ENCODE results near the gene PTPRM. TPM values are rescaled to one million over a fixed set of nuclear protein-coding genes. Genes with fewer than 3 reads are reported as not detected.

Gene PTPRM
- total RNA-seq, 1 experiment from 2014 or later = 45.6 TPM

DNA sequence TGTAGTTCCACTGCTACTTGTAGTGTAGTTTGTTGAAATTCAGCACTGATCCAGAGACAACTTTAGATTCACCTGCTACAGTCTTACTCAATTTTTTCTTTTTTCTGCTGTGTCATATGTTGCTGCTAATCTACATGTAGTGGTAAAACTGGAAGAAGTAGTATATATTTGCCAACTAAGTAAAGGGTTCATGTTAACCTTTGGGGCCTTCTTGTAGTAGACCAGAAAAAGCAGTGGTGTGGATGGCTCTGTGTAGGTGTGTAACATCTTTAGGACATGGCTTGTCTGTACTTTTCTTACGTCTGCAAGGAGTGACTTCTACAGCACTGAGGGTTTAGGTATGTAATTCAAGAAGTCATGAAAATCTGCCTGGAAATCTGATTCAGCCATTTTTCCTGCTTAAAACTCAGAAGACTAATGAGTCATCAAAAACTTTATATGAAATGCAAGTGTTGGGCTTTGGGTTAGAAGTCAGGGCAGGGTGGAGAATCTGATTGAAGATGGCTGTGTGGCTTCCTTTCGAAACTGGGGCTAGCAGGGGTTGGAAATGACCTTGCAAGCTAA is 8.4 kb downstream of the PTPRM start:
- H4K20me1 ChIP-seq (ENCODE audit: low read length) = no peaks in the 10 kb centered on the region
- H3F3A ChIP-seq (ENCODE audit: low read length, unreplicated experiment) = no peaks in the 10 kb centered on the region
- CTCF ChIA-PET = interaction anchor here (1.7 kb wide), 1 partner anchor 9 kb away, joined by 15 read pairs; the partner anchor contains the start of gene PTPRM
- H3K79me2 ChIP-seq (ENCODE audit: low read length) = peaks cover 71% of the 10 kb centered on the region
- intact Hi-C loops (cut with micrococcal nuclease) = loop anchor here (2.0 to 10.0 kb wide), 2 partner anchors 61 to 799 kb away; no protein-coding TSS in a partner anchor
- peaks cover 66% of the 10 kb centered on the region for H3K4me1 ChIP-seq (ENCODE audit: insufficient read depth, low read length)
- H3K36me3 ChIP-seq (ENCODE audit: low read depth, low read length) = no peaks in the 10 kb centered on the region
- H2AFZ ChIP-seq (ENCODE audit: low read length) = peak overlapping the region; percentile 57
- no peaks in the 10 kb centered on the region for H3K9me3 ChIP-seq (ENCODE audit: low read length)
- ATAC-seq = peak; percentile 67
- H3K4me2 ChIP-seq (ENCODE audit: low read length) = peak overlapping the region; percentile 72
- DNase-seq = peak; percentile 83
- H3K9me2 ChIP-seq (replicated peaks; ENCODE audit: low read length) = no peaks in the 10 kb centered on the region
- peak overlapping the region; percentile 88 for H3K27ac ChIP-seq (ENCODE audit: low read length)
- peak overlapping the region; percentile 39 for H3K9ac ChIP-seq (ENCODE audit: low read length)
- peak overlapping the region; percentile 37; the same call in 1 of the 2 replicates for H3K4me3 ChIP-seq (ENCODE audit: low read length)
- POLR2A ChIA-PET (ENCODE audit: unreplicated experiment) = no interaction called here
- TF ChIP-seq EZH2 (IDR thresholded peaks at IDR 0.05; ENCODE audit: low read length, unreplicated experiment) (no peak), EZH2phosphoT487 (IDR thresholded peaks at IDR 0.05; ENCODE audit: borderline replicate concordance, low read length) (no peak)
- TF ChIP-seq, protein P1, sequence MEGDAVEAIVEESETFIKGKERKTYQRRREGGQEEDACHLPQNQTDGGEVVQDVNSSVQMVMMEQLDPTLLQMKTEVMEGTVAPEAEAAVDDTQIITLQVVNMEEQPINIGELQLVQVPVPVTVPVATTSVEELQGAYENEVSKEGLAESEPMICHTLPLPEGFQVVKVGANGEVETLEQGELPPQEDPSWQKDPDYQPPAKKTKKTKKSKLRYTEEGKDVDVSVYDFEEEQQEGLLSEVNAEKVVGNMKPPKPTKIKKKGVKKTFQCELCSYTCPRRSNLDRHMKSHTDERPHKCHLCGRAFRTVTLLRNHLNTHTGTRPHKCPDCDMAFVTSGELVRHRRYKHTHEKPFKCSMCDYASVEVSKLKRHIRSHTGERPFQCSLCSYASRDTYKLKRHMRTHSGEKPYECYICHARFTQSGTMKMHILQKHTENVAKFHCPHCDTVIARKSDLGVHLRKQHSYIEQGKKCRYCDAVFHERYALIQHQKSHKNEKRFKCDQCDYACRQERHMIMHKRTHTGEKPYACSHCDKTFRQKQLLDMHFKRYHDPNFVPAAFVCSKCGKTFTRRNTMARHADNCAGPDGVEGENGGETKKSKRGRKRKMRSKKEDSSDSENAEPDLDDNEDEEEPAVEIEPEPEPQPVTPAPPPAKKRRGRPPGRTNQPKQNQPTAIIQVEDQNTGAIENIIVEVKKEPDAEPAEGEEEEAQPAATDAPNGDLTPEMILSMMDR (conservative IDR thresholded peaks at IDR 0.05; ENCODE audit: low read depth, low read length) = no peak
- H3K27me3 ChIP-seq (ENCODE audit: low read length) = no peaks in the 10 kb centered on the region
- BruUV-seq (replicated peaks) = no TSS peak

DNA sequence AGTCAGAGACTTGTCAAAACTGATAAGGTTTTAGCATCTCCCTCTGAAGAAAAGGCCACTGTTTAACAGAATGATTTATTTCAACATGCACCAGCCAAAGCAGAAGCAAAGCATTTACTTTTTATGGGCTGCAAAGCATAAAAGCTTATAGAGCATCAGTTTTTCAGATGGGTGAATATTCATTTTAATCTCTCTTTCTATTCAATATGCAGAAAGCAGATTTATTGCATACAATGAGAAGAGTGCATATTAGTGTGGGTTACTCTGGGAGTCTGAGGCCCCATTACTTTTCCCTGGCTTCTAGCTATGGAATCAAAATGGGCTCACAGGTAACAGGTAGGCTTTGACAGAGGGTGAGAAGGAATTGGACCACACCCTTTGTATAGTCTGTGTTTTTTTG is 9.0 kb downstream of the PTPRM start:
- H3K27ac ChIP-seq (ENCODE audit: low read length) = peak overlapping the region; percentile 88
- ChIA-PET POLR2A (ENCODE audit: unreplicated experiment) (no interaction called here), CTCF (interaction anchor here (1.7 kb wide), 1 partner anchor 9 kb away, joined by 15 read pairs; the partner anchor contains the start of gene PTPRM)
- DNase-seq = no peak
- BruUV-seq (replicated peaks) = no TSS peak
- H3K9me2 ChIP-seq (replicated peaks; ENCODE audit: low read length) = no peaks in the 10 kb centered on the region
- peaks cover 71% of the 10 kb centered on the region for H3K79me2 ChIP-seq (ENCODE audit: low read length)
- peak overlapping the region; percentile 72 for H3K4me2 ChIP-seq (ENCODE audit: low read length)
- TF ChIP-seq, protein P1 (conservative IDR thresholded peaks at IDR 0.05; ENCODE audit: low read depth, low read length) = no peak
- no peak for TF ChIP-seq EZH2 (IDR thresholded peaks at IDR 0.05; ENCODE audit: low read length, unreplicated experiment)
- TF ChIP-seq EZH2phosphoT487 (IDR thresholded peaks at IDR 0.05; ENCODE audit: borderline replicate concordance, low read length) = no peak
- peak overlapping the region; percentile 57; the same call in 1 of the 2 replicates for H2AFZ ChIP-seq (ENCODE audit: low read length)
- intact Hi-C loops (cut with micrococcal nuclease) = loop anchor here (2.0 to 10.0 kb wide), 2 partner anchors 61 to 799 kb away; no protein-coding TSS in a partner anchor
- H4K20me1 ChIP-seq (ENCODE audit: low read length) = no peaks in the 10 kb centered on the region
- no peaks in the 10 kb centered on the region for H3K36me3 ChIP-seq (ENCODE audit: low read depth, low read length)
- H3K9ac ChIP-seq (ENCODE audit: low read length) = peak overlapping the region; percentile 39
- H3K27me3 ChIP-seq (ENCODE audit: low read length) = no peaks in the 10 kb centered on the region
- peaks cover 65% of the 10 kb centered on the region for H3K4me1 ChIP-seq (ENCODE audit: insufficient read depth, low read length)
- no peak; the same call in 1 of the 2 replicates for ATAC-seq
- H3K4me3 ChIP-seq (ENCODE audit: low read length) = peak overlapping the region; percentile 37; the same call in 1 of the 2 replicates
- no peaks in the 10 kb centered on the region for H3F3A ChIP-seq (ENCODE audit: low read length, unreplicated experiment)
- no peaks in the 10 kb centered on the region for H3K9me3 ChIP-seq (ENCODE audit: low read length)

DNA sequence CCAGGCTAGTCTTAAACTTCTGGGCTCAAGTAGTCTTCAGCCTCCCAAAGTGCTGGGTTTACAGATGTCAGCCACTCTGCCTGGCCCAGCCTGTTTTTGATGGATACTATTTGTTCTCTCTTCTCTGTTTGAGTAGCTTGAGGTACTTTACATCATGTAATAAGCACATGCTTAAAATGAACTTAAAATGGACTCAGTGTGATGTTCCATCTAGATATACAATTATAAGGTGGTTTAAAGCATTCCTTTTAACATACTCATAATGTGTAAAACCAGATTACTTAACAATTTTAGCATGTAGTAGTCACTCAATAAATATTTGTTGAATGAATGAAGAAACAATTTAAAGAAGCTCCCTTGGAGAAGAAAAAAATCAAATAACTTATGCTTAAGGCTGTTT is 9.6 kb downstream of the PTPRM start:
- Histone ChIP-seq H3K9me3 (ENCODE audit: low read length) (no peaks in the 10 kb centered on the region), H2AFZ (ENCODE audit: low read length) (no peak overlapping the region), H4K20me1 (ENCODE audit: low read length) (no peaks in the 10 kb centered on the region), H3K4me2 (ENCODE audit: low read length) (peak overlapping the region; percentile 72), H3K79me2 (ENCODE audit: low read length) (peaks cover 71% of the 10 kb centered on the region), H3K36me3 (ENCODE audit: low read depth, low read length) (no peaks in the 10 kb centered on the region), H3K9ac (ENCODE audit: low read length) (peak overlapping the region; percentile 39), H3F3A (ENCODE audit: low read length, unreplicated experiment) (no peaks in the 10 kb centered on the region), H3K4me3 (ENCODE audit: low read length) (no peak overlapping the region; the same call in 1 of the 2 replicates), H3K27ac (ENCODE audit: low read length) (peak overlapping the region; percentile 88), H3K27me3 (ENCODE audit: low read length) (no peaks in the 10 kb centered on the region), H3K4me1 (ENCODE audit: insufficient read depth, low read length) (peaks cover 59% of the 10 kb centered on the region), H3K9me2 (replicated peaks; ENCODE audit: low read length) (no peaks in the 10 kb centered on the region)
- intact Hi-C loops (cut with micrococcal nuclease) = loop anchor here (2.0 to 10.0 kb wide), 2 partner anchors 60 to 798 kb away; no protein-coding TSS in a partner anchor
- no TSS peak for BruUV-seq (replicated peaks)
- POLR2A ChIA-PET (ENCODE audit: unreplicated experiment) = interaction anchor here (0.6 kb wide), 1 partner anchor 24 kb away, joined by 5 read pairs; no protein-coding TSS in a partner anchor
- ATAC-seq = peak; percentile 69
- CTCF ChIA-PET = interaction anchor here (0.8 to 1.7 kb wide), 2 partner anchors 9 to 10 kb away, joined by 4 to 15 read pairs; partner anchors contain the start of gene PTPRM
- peak; percentile 84 for DNase-seq
- TF ChIP-seq EZH2 (IDR thresholded peaks at IDR 0.05; ENCODE audit: low read length, unreplicated experiment) = no peak
- TF ChIP-seq EZH2phosphoT487 (IDR thresholded peaks at IDR 0.05; ENCODE audit: borderline replicate concordance, low read length) = no peak
- TF ChIP-seq, protein P1 (conservative IDR thresholded peaks at IDR 0.05; ENCODE audit: low read depth, low read length) = no peak
